Small intestine (tissue), 7 donors: ENCODE results near the gene RAB40C. TPM values are rescaled to one million over a fixed set of nuclear protein-coding genes. Genes with fewer than 3 reads are reported as not detected.
A peak's percentile ranks its signal among the peaks of the same experiment; 100 is the strongest.

Experiments used
- DNase-seq, 2 donors: peaks; one replicate each; pipeline versions ENCODE4 v3.0.0 to v3.0.0-alpha.2; 2013
- FAIRE-seq: peaks from 2 replicates; lab custom pipeline; 2012; peaks lifted over from hg19 to GRCh38; lab: Jason Lieb, UNC
- H3K27ac ChIP-seq, 3 donors: one replicate each; pipeline ENCODE4 v1.5.1; 2013; ENCODE audit warnings: low read length in 2 of 3, mild to moderate bottlenecking in 2 of 3, control low read depth in 1 of 3, inconsistent platforms in 1 of 3, low read depth in 1 of 3, moderate library complexity in 1 of 3
- H3K27me3 ChIP-seq, 3 donors: one replicate each; pipeline ENCODE4 v1.6.1; 2013; ENCODE audit warnings: low read length in 3 of 3, inconsistent platforms in 1 of 3; ENCODE audit not compliant: control insufficient read depth in 3 of 3, insufficient read depth in 3 of 3
- H3K36me3 ChIP-seq, 3 donors: one replicate each; pipeline ENCODE4 v1.6.1; 2013; ENCODE audit warnings: low read length in 3 of 3, inconsistent platforms in 1 of 3, low read depth in 1 of 3, mild to moderate bottlenecking in 1 of 3, moderate library complexity in 1 of 3; ENCODE audit not compliant: control insufficient read depth in 3 of 3, insufficient read depth in 2 of 3
- H3K4me1 ChIP-seq, 3 donors: one replicate each; pipeline ENCODE4 v1.6.1; 2013; ENCODE audit warnings: low read length in 2 of 3, inconsistent platforms in 1 of 3, low read depth in 1 of 3, mild to moderate bottlenecking in 1 of 3, moderate library complexity in 1 of 3; ENCODE audit not compliant: control insufficient read depth in 3 of 3, insufficient read depth in 2 of 3
- H3K4me3 ChIP-seq, 3 donors: one replicate each; pipeline ENCODE4 v1.5.1; 2013; ENCODE audit warnings: low read length in 3 of 3, control low read depth in 1 of 3, inconsistent platforms in 1 of 3, low read depth in 1 of 3, mild to moderate bottlenecking in 1 of 3, moderate library complexity in 1 of 3
- H3K9me3 ChIP-seq, 2 donors: one replicate each; pipeline ENCODE4 v1.6.1; 2013; ENCODE audit warnings: low read depth in 1 of 2, low read length in 1 of 2; ENCODE audit not compliant: control insufficient read depth in 2 of 2, insufficient read depth in 1 of 2
- WGBS, 3 donors: extraction: QIAGEN DNeasy Blood & Tissue Kit; methylation state at CpG; one replicate each; pipeline ENCODE4 v1.1.7; 2013; 5-methylcytosine and 5-hydroxymethylcytosine counted together
- polyA plus RNA-seq, 4 donors: library from polyadenylated mRNA; stranded (reverse) in 3 of 4; unstranded in 1 of 4; fragments of 200-250 nt in 3 of 4; fragments of 120-200 nt in 1 of 4; gene quantifications; one replicate each; pipeline versions ENCODE4 v1.2.1 to v1.2.3, GENCODE V29; 2013
- donor health status: healthy with polysubstance abuse.
- donor health status: control.
- donor health status: control.
- donor health status: Bipolar disorder and iron deficiency.
- donor health status: healthy.

The RAB40C gene
- polyA plus RNA-seq, 4 donors = 28.9 to 49.0 (median 34.6) TPM

DNA sequence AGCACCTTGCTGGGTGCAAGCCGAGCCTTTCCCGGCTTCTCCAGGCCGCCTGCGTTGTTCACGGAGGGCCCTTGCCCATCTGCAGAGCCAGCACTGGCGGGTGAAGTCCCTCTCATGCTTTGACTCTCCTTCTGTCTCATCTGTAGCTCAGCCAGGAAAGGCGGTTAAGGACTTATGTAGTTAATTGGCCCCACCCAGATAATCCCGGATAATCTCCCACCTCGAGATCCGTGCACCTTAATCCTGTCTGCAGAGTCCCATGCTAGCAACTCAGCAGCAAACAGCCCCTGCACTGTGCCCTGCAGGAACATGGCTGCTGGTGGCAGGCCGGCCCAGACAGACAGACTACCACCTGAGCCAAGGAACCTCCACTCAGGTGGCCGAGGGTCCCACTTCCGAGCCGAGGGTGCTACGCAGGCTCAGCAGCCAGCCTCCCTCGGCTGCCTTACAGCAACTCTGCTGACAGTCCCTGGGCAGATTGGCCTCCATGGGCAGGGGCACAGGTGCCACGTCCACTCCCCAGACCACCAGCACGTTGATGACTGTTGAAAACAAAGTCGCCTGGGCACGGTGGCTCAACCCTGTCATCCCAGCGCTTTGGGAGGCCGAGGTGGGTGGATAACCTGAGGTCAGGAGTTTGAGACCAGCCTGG, 16.9 kb downstream of the RAB40C start:
- FAIRE-seq = no peak
- H3K27ac ChIP-seq = no peak overlapping the region
- no peak overlapping the region for H3K4me3 ChIP-seq
- no peaks in the 10 kb centered on the region for H3K4me1 ChIP-seq
- peaks cover 0 to 19% of the 10 kb centered on the region in 2 donors for H3K9me3 ChIP-seq
- 84 to 93% (median 92%) methylated on average over 22 of the region's 22 CpGs for WGBS, 3 donors
- no peak for DNase-seq
- no peaks in the 10 kb centered on the region for H3K27me3 ChIP-seq
- peaks cover 0 to 40% (median 0%) of the 10 kb centered on the region in 3 donors for H3K36me3 ChIP-seq

- no peak for FAIRE-seq
- no peaks in the 10 kb centered on the region for H3K27me3 ChIP-seq
- WGBS, 3 donors = 65 to 70% (median 66%) methylated on average over 10 of the region's 10 CpGs
Observed at GRCh38 chr16:608019-608418, 18.2 kb downstream of the RAB40C start.

GRCh38 chr16:609316-609715, 19.4 kb downstream of the RAB40C start:
- Histone ChIP-seq H3K4me3 (no peak overlapping the region), H3K27ac (no peak overlapping the region), H3K36me3 (peaks cover 0 to 34% (median 0%) of the 10 kb centered on the region in 3 donors), H3K4me1 (no peaks in the 10 kb centered on the region), H3K27me3 (no peaks in the 10 kb centered on the region), H3K9me3 (peaks cover 0 to 28% of the 10 kb centered on the region in 2 donors)
- 87 to 89% (median 88%) methylated on average over 13 of the region's 13 CpGs for WGBS, 3 donors
- DNase-seq (no peak), FAIRE-seq (no peak)

More at GRCh38 chr16:608019-608418, 18.2 kb downstream of the RAB40C start:
- no peaks in the 10 kb centered on the region for H3K4me1 ChIP-seq
- H3K4me3 ChIP-seq = no peak overlapping the region
- peaks cover 0 to 32% (median 0%) of the 10 kb centered on the region in 3 donors for H3K36me3 ChIP-seq
- no peak overlapping the region for H3K27ac ChIP-seq
- peaks cover 0 to 19% of the 10 kb centered on the region in 2 donors for H3K9me3 ChIP-seq
- no peak for DNase-seq

DNA sequence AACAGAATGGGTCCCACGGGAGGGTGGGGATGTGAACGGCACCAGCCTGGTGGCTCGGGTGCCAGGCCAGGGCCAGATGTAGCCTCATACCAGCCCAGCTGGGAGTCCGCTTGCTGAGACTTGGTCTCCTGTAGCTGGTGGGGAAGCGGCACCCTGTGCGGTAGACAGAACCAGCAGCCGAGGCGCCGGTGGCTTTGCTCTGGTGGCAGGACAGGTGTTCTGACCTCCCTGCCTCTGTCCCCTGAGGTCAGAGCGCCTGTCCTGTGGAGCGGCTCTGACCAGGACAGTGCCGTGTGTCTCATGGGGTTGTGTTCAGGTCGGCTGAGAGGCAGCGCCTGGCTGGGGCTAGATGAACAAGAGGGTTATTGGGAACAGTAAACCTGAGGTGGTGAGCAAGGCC, 20.1 kb downstream of the RAB40C start:
- Histone ChIP-seq H3K4me3 (no peak overlapping the region), H3K27ac (no peak overlapping the region), H3K27me3 (no peaks in the 10 kb centered on the region), H3K4me1 (no peaks in the 10 kb centered on the region), H3K9me3 (peaks cover 0 to 23% of the 10 kb centered on the region in 2 donors), H3K36me3 (peaks cover 0 to 35% (median 0%) of the 10 kb centered on the region in 3 donors)
- WGBS, 3 donors = 74 to 86% (median 83%) methylated on average over 14 of the region's 14 CpGs
- FAIRE-seq (no peak), DNase-seq (no peak)

DNA sequence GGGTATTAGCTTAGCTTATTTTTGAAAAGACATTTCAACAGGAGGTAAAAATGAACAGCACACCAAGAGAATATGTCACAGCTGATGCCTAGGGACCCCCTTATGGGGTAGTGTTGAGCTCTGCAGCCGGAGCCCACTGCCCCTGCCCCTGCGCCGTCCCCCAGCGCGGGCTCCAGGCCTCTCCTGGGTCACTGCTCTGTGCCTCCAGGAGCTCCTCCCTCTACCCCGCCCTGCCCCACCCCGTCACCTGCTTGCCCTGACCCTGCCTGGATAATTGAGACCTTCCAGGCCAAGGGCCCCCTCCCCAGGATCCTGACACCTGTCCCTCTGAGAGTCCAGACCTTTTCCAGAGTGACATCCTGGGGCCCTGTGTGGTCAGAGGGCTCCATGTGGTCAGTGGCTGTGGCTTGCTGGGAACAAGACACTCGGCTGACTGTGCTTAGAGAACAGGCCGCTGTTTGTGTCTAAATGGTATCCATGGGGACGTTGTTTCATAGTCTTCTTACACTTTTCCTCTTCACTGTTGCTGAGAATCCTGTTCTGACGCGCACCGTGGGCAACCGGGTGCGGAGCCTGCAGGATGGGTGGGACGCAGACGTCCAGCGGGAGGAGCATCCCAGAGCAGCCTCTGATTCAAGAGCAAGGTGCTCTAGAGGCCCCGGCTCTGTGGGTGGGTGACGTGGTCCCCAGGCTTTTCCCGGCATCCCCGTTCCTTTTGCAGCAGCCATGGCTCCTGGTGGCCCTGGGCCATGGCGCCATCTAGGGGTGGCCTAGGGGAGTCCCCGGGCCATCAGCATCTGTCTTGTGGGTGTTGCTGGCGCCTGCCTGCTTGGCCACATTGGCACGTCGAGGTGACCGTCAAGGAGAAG, 20.9 kb downstream of the RAB40C start:
- DNase-seq (peak in 1 of 2 donors; percentile 60), FAIRE-seq (no peak)
- H3K4me3 ChIP-seq = no peak overlapping the region
- no peaks in the 10 kb centered on the region for H3K27me3 ChIP-seq
- no peak overlapping the region for H3K27ac ChIP-seq
- no peaks in the 10 kb centered on the region for H3K4me1 ChIP-seq
- WGBS, 3 donors = 51 to 71% (median 62%) methylated on average over 28 of the region's 28 CpGs
- H3K9me3 ChIP-seq = peaks cover 0 to 15% of the 10 kb centered on the region in 2 donors
- H3K36me3 ChIP-seq = peaks cover 0 to 33% (median 0%) of the 10 kb centered on the region in 3 donors

DNA sequence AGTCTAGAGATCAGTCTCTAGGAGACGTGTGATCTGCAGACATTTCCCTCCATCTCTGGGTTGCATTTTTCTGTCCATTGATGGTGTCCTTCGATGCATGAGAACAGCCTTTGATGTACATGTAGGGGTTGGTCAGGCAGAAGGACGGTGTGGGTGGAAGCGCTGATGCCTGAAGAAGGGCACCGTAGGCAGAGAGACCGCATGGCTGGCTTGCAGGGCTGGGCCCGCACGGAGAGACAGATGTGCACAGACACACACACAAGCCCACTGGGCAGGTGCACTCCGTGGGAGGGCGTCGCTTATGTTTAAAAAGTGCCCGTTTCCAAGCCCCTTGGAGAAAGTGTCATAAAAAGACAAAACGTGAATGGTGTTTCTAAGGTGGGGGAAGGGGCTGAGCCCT, 25.3 kb downstream of the RAB40C start:
- Histone ChIP-seq H3K9me3 (peaks cover 0 to 15% of the 10 kb centered on the region in 2 donors), H3K27me3 (no peaks in the 10 kb centered on the region), H3K4me3 (no peak overlapping the region), H3K4me1 (peaks cover 0 to 2% (median 0%) of the 10 kb centered on the region in 3 donors), H3K27ac (no peak overlapping the region), H3K36me3 (peaks cover 0 to 44% (median 0%) of the 10 kb centered on the region in 3 donors)
- no peak for FAIRE-seq
- DNase-seq = no peak
- 90 to 93% (median 93%) methylated on average over 13 of the region's 13 CpGs for WGBS, 3 donors

GRCh38 chr16:616733-617586, 27.1 kb downstream of the RAB40C start:
- FAIRE-seq = no peak
- H3K27me3 ChIP-seq = no peaks in the 10 kb centered on the region
- H3K27ac ChIP-seq = peak overlapping the region in 1 of 3 donors; percentile 49
- DNase-seq = peak in 1 of 2 donors; percentile 57
- no peak overlapping the region for H3K4me3 ChIP-seq
- peaks cover 0 to 2% (median 0%) of the 10 kb centered on the region in 3 donors for H3K4me1 ChIP-seq
- H3K36me3 ChIP-seq = peaks cover 0 to 52% (median 0%) of the 10 kb centered on the region in 3 donors
- peaks cover 0 to 9% of the 10 kb centered on the region in 2 donors for H3K9me3 ChIP-seq
- WGBS, 3 donors = 81 to 91% (median 84%) methylated on average over 36 to 39 of the region's 39 CpGs
